HG03439 (cell line): ENCODE measurements around the gene LENG9.
"Not testable (repeated sequence)": the region's sequence is repeated elsewhere in the genome, so short reads cannot be mapped to it uniquely, and the experiment has no call there.

Experiments used
- ATAC-seq: cut with Tn5 transposase; IDR thresholded peaks from one replicate; pipeline ENCODE4 v1.9.1; 2021; ENCODE audit warnings: mild to moderate bottlenecking, moderate library complexity; ENCODE audit not compliant: unreplicated experiment

The LENG9 gene

GRCh38 chr19:54463531-54464043, at the start of gene LENG9:
Gene LENG9 (minus strand): TSS chr19:54463778. CDS start chr19:54463526, 252 bp downstream.
- peak; percentile 55 for ATAC-seq

DNA sequence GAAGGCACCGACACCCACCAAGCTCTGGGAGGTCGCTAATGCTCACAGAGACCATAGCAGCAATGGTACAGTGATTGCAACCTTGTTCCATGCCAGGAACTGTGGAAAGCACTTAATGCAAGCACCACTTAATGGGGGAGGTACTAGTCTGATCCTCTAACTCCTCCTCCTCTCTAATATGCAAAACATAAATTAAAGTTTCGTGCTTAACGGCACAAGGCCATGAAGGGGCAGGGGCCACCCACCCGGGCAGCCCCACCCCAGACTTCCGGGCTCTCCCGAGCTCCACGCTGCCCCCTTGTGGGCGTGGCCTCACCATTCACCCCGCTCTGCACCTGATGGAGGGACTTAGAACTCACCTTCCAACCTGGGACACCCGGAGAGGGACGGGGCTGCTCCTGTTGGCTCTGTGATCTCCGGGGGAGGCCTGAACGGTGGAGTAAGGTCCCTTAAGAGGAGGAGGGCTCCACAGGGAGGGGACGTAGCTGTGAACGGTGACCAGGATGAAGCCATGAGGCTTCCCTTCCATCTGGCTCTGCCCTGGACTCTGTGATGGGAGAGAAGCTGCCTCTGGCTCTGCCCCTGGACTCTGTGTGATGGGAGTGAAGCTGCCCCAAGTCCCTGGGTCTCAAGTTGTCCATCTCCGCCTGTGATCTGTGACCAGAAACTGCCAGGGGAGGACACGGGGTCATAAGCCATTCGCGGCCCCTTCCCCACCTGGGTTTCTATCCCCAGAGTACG, 45.8 kb upstream of the LENG9 start:
- ATAC-seq: not testable (repeated sequence)

DNA sequence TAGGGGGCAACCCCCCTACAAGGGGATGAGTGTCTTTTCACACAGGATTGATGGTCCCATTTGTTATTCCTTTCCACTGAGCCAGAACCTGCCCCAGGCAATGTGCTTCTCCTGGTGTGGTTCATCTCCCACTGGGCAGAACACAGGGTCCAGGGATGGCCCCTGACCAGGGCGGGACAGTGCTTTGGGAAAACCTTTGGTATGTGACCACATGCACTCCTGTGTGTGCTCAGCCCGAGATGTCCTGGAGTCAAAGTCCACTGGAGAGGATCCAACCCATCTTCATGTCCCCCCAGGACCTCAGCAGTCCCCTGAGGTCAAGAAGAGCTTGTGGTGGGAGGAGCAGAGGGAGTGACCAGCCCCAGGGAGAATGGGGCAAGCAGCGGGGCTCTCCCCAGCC, 44.9 kb upstream of the LENG9 start:
- ATAC-seq: not testable (repeated sequence)

GRCh38 chr19:54507824-54508223, 44.2 kb upstream of the LENG9 start:
- no peak for ATAC-seq

- not testable (repeated sequence) for ATAC-seq
Measured at GRCh38 chr19:54507038-54507717, 43.6 kb upstream of the LENG9 start.

GRCh38 chr19:54506079-54506478, 42.5 kb upstream of the LENG9 start:
- no peak for ATAC-seq

GRCh38 chr19:54505542-54505941, 42.0 kb upstream of the LENG9 start:
- ATAC-seq: not testable (repeated sequence)

DNA sequence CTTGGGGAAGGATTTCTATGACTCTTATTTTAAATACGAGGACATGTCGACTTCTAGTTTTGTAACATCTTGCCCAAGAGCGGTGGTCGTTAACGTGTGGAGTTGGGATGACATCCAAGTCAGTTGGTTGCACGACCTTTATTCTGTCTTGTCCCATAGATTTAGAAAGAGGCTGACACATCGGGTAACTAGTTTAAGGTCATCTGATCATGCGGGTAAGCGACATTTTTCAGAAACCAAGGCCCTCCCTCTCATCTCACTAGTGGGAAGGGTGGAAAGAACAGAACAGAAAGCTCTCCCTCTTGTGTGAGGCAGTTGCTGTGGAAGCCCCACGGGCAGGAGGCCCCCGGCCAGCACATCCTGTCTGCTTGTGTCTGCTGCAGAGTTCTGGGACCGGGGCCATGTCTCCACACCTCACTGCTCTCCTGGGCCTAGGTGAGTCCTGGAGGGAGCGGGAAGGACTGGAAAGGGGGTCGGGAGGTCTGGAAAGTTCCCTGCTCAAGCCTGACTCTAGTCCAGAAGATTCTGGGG, 39.0 kb upstream of the LENG9 start, which contains the start of gene LAIR2:
TSS of gene LAIR2 (plus strand) at position 314 of the 531 bp plus-strand sequence. CDS start at position 402, 88 bp downstream.
- no peak for ATAC-seq

DNA sequence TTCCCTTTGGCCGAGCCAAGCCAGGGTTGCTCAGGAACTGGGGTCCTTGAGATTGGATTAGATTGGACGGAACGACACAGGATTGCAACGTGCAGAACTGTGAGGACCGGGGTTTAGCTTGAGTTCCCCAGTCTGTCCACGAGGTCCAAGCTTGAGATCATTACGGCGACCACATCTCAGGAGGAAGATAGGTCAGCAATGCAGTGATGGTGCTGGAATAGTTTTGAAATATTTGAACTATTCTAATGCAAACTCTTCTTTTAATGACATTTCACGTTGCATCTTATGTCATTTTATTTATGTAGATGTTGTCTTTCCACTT, 34.8 kb upstream of the LENG9 start:
- not testable (repeated sequence) for ATAC-seq

- ATAC-seq: not testable (repeated sequence)
Measured at GRCh38 chr19:54497747-54498450, 34.3 kb upstream of the LENG9 start.

- ATAC-seq: not testable (repeated sequence)
Measured at GRCh38 chr19:54495284-54495683, 31.7 kb upstream of the LENG9 start.

- no peak for ATAC-seq
Measured at GRCh38 chr19:54493967-54494585, 30.5 kb upstream of the LENG9 start.

DNA sequence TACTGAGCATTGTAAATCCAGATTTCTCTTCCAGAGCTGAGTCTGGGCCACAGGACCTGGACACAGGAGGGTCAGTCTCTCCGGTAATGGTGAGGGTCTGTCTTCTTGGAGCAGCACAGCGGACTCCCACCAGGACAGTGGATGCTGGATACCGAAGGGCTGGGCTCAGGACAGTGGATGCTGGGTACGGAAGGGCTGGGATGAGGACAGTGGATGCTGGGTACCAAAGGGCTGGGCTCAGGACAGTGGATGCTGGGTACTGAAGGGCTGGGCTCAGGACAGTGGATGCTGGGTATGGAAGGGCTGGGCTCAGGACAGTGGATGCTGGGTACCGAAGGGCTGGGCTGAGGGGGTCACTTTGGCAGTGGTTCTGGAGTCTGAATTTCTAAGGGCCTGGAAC, 29.5 kb upstream of the LENG9 start:
- ATAC-seq: not testable (repeated sequence)

- ATAC-seq: no peak
Measured at GRCh38 chr19:54492568-54492967, 29.0 kb upstream of the LENG9 start.

DNA sequence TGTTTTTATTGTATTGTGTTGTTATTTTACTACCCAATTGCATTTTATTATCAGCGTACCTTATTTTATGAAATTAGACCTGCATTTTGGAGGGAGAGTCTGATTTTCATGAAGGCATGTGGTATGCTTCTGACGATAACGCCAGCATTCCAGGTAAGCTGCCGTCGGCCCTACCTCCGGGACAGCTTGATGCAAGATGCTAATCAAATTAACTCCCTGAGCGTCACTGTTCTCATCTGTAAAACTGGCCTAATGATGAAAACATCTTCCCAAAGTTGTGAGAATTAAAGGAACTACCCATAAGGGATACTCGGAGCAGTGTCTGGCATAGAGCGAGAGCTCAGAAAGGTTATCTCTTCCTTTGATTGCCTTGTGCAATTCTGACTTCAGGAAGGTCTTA, 26.2 kb upstream of the LENG9 start:
- ATAC-seq: no peak

GRCh38 chr19:54489341-54489740, 25.8 kb upstream of the LENG9 start:
- ATAC-seq: no peak

DNA sequence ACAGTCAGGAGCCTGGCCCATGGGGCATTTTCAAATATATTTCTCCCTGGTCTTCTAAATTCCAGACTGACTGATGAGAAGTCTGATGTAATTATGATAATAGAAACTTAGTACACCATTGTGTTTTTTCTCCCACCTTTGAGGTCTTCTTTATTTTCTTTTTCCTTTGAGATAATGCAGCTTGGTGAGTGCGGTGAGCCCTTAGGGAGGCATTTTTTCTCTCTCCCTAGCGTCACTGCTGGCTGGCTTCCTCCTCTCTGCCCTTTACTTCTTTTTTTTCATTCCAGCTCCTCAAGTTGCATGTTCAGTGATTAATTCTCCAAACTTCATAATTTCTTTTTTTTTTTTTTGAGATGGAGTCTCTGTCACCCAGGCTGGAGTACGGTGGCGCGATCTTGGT, 22.3 kb upstream of the LENG9 start:
- ATAC-seq: no peak

DNA sequence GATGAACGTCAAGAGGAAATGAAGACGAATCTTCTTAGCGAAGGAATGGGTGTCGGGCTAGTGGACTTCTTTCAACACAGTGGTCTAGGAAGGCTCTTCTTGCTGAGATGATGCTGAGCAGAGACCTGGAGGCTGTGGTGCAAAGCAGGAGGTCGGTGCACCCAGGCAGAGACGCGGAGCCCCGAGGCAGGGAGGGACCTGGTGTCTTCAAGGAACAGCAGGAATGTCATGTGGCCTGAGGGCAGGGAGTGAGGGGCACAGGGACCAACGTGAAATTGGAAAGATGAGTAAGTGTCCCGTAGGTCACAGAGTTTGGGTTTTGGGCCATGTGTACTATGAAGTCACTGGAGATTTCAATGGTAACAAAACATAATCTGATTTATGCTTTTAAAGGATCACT, 20.9 kb upstream of the LENG9 start:
- ATAC-seq: no peak

- ATAC-seq: no peak
Measured at GRCh38 chr19:54482889-54483288, 19.3 kb upstream of the LENG9 start.

GRCh38 chr19:54481326-54481930, 17.9 kb upstream of the LENG9 start:
- ATAC-seq: no peak
